ENCODE results near the gene SORCS2. TPM values are rescaled to one million over a fixed set of nuclear protein-coding genes. Genes with fewer than 3 reads are reported as not detected.

Gene SORCS2
- total RNA-seq, 1 donor from 2014 or later, result 13.8 TPM

DNA sequence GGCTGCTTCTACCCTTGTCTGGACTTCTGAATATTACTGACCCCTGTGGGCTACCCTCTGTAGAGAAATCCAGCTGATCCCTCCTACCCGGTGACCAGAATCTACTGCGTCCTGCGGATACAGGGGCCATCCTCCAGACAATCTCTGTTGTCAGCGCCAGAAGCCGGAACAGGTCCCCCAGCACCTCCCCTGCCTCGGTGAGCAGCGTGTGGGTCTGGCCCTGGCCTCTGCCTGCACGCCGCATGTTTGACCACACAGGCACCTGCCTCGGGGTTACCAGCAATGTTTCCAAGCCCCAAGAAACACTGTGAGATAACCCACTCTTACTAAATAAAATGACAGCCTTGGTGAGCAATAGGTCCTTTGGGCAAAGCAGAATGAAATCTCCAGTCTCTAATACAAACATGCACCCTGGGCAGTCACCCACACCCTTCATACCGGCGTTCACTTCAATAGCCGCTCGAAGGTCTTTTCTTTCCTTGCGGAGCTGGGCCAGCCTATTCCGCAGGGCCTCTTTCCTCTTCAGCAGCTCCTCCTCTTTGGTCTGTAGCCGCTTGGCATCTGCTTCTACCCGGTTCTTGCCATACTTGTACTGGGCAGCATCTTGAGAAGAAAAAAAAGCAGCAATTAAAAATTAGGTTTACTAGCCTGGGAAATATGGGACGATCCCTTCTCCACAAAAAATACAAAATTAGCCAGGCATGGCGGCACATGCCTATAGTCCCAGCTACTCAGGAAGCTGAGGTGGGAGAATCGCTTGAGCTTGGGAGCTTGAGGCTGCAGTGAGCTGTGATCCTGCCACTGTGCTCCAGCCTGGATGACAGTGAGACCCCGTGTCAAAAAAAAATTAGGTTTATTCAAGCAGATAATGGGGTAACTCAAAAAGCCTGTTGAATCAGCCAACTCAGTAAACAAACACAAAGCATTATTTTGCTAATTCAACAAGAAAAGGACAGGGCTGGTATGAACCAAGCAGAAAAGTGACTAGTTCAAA lies 582.3 kb downstream of the SORCS2 start:
- no peaks in the 10 kb centered on the region for H3K27me3 ChIP-seq (ENCODE audit: insufficient read depth, low read length)
- Mint-ChIP-seq H3K27ac (ENCODE audit: unreplicated experiment) (peak overlapping the region; percentile 26), H3K27me3 (ENCODE audit: low read depth, unreplicated experiment) (no peaks in the 10 kb centered on the region), H3K9me3 (ENCODE audit: unreplicated experiment) (no peaks in the 10 kb centered on the region), H3K4me1 (ENCODE audit: low read depth, unreplicated experiment) (peaks cover 12% of the 10 kb centered on the region), H3K36me3 (ENCODE audit: low read depth, unreplicated experiment) (peaks cover 64% of the 10 kb centered on the region), H3K4me3 (ENCODE audit: unreplicated experiment) (no peak overlapping the region)
- no peak for DNase-seq (ENCODE audit: low read depth)
- H3K9me3 ChIP-seq (ENCODE audit: insufficient read depth, low read depth, low read length), result no peaks in the 10 kb centered on the region
- peaks cover 88% of the 10 kb centered on the region for H3K79me2 ChIP-seq (ENCODE audit: insufficient read depth, low read length)
- H3K4me2 ChIP-seq (ENCODE audit: low read length), result no peak overlapping the region
- peaks cover 11% of the 10 kb centered on the region for H3K4me1 ChIP-seq (ENCODE audit: insufficient read depth, low read length)
- no peak for FAIRE-seq
- H3K4me3 ChIP-seq (ENCODE audit: insufficient read depth, low read depth, low read length), result no peak overlapping the region
- peaks cover 95% of the 10 kb centered on the region for H4K20me1 ChIP-seq (ENCODE audit: insufficient read depth, low read length)
- H3K36me3 ChIP-seq (ENCODE audit: insufficient read depth, low read length), result peaks cover 89% of the 10 kb centered on the region
- H3K9ac ChIP-seq (ENCODE audit: low read length), result no peak overlapping the region
- TF ChIP-seq, protein P1, sequence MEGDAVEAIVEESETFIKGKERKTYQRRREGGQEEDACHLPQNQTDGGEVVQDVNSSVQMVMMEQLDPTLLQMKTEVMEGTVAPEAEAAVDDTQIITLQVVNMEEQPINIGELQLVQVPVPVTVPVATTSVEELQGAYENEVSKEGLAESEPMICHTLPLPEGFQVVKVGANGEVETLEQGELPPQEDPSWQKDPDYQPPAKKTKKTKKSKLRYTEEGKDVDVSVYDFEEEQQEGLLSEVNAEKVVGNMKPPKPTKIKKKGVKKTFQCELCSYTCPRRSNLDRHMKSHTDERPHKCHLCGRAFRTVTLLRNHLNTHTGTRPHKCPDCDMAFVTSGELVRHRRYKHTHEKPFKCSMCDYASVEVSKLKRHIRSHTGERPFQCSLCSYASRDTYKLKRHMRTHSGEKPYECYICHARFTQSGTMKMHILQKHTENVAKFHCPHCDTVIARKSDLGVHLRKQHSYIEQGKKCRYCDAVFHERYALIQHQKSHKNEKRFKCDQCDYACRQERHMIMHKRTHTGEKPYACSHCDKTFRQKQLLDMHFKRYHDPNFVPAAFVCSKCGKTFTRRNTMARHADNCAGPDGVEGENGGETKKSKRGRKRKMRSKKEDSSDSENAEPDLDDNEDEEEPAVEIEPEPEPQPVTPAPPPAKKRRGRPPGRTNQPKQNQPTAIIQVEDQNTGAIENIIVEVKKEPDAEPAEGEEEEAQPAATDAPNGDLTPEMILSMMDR (IDR thresholded peaks at IDR 0.05; ENCODE audit: insufficient read depth, low read depth, low read length), result no peak
- no peak for TF ChIP-seq EZH2 (IDR thresholded peaks at IDR 0.05; ENCODE audit: insufficient read depth, low read length)
- no peak overlapping the region for H3K27ac ChIP-seq (ENCODE audit: low read depth, low read length)
- no peak overlapping the region for H2AFZ ChIP-seq (ENCODE audit: low read depth, low read length)

DNA sequence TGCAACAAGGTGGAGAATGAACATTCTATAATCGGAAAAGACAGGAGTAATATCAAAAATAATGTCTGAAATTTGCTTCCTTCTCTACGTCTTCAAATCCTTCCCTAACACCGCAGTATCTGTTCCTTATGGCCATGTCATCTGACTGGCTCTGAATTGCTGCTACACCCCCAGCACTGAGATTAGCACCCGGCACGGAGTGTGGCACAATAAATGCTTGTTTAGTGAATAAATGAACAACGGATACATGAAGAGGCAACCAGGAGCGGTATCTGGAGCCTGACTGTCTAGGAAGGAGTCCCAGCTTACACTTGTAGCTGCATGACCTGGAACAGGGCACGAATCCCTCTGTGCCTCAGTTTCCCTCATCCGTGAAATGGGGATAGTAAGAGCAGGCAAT lies 583.1 kb downstream of the SORCS2 start:
- Mint-ChIP-seq H3K36me3 (ENCODE audit: low read depth, unreplicated experiment) (peaks cover 60% of the 10 kb centered on the region), H3K4me1 (ENCODE audit: low read depth, unreplicated experiment) (peaks cover 5% of the 10 kb centered on the region), H3K4me3 (ENCODE audit: unreplicated experiment) (no peak overlapping the region), H3K27me3 (ENCODE audit: low read depth, unreplicated experiment) (no peaks in the 10 kb centered on the region), H3K27ac (ENCODE audit: unreplicated experiment) (no peak overlapping the region), H3K9me3 (ENCODE audit: unreplicated experiment) (no peaks in the 10 kb centered on the region)
- H3K27me3 ChIP-seq (ENCODE audit: insufficient read depth, low read length), result no peaks in the 10 kb centered on the region
- H3K9ac ChIP-seq (ENCODE audit: low read length), result no peak overlapping the region
- FAIRE-seq, result no peak
- H3K27ac ChIP-seq (ENCODE audit: low read depth, low read length), result no peak overlapping the region
- peaks cover 88% of the 10 kb centered on the region for H3K79me2 ChIP-seq (ENCODE audit: insufficient read depth, low read length)
- H3K9me3 ChIP-seq (ENCODE audit: insufficient read depth, low read depth, low read length), result no peaks in the 10 kb centered on the region
- TF ChIP-seq EZH2 (IDR thresholded peaks at IDR 0.05; ENCODE audit: insufficient read depth, low read length), result no peak
- TF ChIP-seq, protein P1 (IDR thresholded peaks at IDR 0.05; ENCODE audit: insufficient read depth, low read depth, low read length), result no peak
- peaks cover 93% of the 10 kb centered on the region for H4K20me1 ChIP-seq (ENCODE audit: insufficient read depth, low read length)
- DNase-seq (ENCODE audit: low read depth), result no peak
- peaks cover 16% of the 10 kb centered on the region for H3K4me1 ChIP-seq (ENCODE audit: insufficient read depth, low read length)
- H3K36me3 ChIP-seq (ENCODE audit: insufficient read depth, low read length), result peaks cover 89% of the 10 kb centered on the region
- no peak overlapping the region for H2AFZ ChIP-seq (ENCODE audit: low read depth, low read length)
- no peak overlapping the region for H3K4me3 ChIP-seq (ENCODE audit: insufficient read depth, low read depth, low read length)
- H3K4me2 ChIP-seq (ENCODE audit: low read length), result no peak overlapping the region

Measured in astrocyte (in vitro differentiated cells and primary cell).